GOT3 (cell line): Measurements from ENCODE around the gene UGT1A7.

Source experiments
- DNase-seq: peaks from one replicate; lab custom pipeline; 2025; ENCODE audit warnings: mixed read lengths; lab: John Stamatoyannopoulos, UW

The UGT1A7 gene

GRCh38 chr2:233761040-233761769, 79.5 kb downstream of the UGT1A7 start:
- no peak for DNase-seq

- no peak for DNase-seq
These were observed 82.6 kb downstream of the UGT1A7 start for GRCh38 chr2:233764264-233764663.

- no peak for DNase-seq
These were observed 83.1 kb downstream of the UGT1A7 start for GRCh38 chr2:233764761-233765160.

- no peak for DNase-seq
These were observed 84.7 kb downstream of the UGT1A7 start for GRCh38 chr2:233766416-233766815.

- no peak for DNase-seq
These were observed 86.4 kb downstream of the UGT1A7 start for GRCh38 chr2:233768076-233768475.

- DNase-seq: no peak
These were observed 87.6 kb downstream of the UGT1A7 start for GRCh38 chr2:233769260-233769659.

- no peak for DNase-seq
These were observed 90.5 kb downstream of the UGT1A7 start for GRCh38 chr2:233772153-233772552.

- DNase-seq: no peak
These were observed 90.9 kb downstream of the UGT1A7 start for GRCh38 chr2:233772583-233772982.

GRCh38 chr2:233773854-233774253, 92.2 kb downstream of the UGT1A7 start:
- no peak for DNase-seq

GRCh38 chr2:233775414-233775813, 93.7 kb downstream of the UGT1A7 start:
- no peak for DNase-seq

GRCh38 chr2:233778030-233778429, 96.3 kb downstream of the UGT1A7 start, which contains the start of gene MROH2A:
Gene MROH2A, plus strand, starts transcription at chr2:233778330. Its CDS starts 1,029 bp downstream, at chr2:233779359.
- no peak for DNase-seq

- DNase-seq: no peak
These were observed 98.0 kb downstream of the UGT1A7 start for GRCh38 chr2:233779722-233780121.

GRCh38 chr2:233780771-233781170, 99.1 kb downstream of the UGT1A7 start:
- DNase-seq: no peak

GRCh38 chr2:233789554-233789953, 107.9 kb downstream of the UGT1A7 start:
- DNase-seq: no peak

- DNase-seq: no peak
These were observed 109.6 kb downstream of the UGT1A7 start for GRCh38 chr2:233791151-233791882.

- no peak for DNase-seq
These were observed 110.2 kb downstream of the UGT1A7 start for GRCh38 chr2:233791883-233792329.

- DNase-seq: no peak
These were observed 111.0 kb downstream of the UGT1A7 start for GRCh38 chr2:233792720-233793119.

- no peak for DNase-seq
These were observed 111.9 kb downstream of the UGT1A7 start for GRCh38 chr2:233793465-233794127.

- DNase-seq: no peak
These were observed 112.5 kb downstream of the UGT1A7 start for GRCh38 chr2:233794128-233794658.

- no peak for DNase-seq
These were observed 114.1 kb downstream of the UGT1A7 start for GRCh38 chr2:233795735-233796171.

GRCh38 chr2:233796254-233796653, 114.6 kb downstream of the UGT1A7 start:
- no peak for DNase-seq

- no peak for DNase-seq
These were observed 116.8 kb downstream of the UGT1A7 start for GRCh38 chr2:233798335-233799086.
